Measurements from ENCODE around the gene PLS3.
A peak's percentile ranks its signal among the peaks of the same experiment; 100 is the strongest.
"Not testable (repeated sequence)": the region's sequence is repeated elsewhere in the genome, so short reads cannot be mapped to it uniquely, and the experiment has no call there.

Gene PLS3

GRCh38 chrX:115606861-115607260 lies 45.9 kb downstream of the PLS3 start:
- DNase-seq (ENCODE audit: low read depth in 2 of 2), result no peak

DNA sequence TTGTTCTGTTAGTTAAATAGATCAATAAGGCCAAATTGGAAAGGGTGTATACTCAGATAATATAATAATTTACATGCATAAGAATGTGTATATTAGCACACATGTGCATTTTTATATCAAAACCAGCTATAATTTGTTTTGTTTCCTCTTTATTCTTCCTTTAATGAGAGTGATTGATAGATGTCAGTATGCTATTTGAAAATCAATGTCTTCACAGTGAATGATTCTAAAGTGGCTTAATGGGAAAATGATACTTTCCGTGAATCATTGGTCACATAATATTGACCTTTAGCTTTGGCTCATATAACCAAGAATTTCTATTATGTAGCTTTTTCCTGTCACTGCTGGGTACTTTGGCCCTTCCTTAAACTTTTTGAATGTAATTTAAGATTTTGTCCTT lies 48.6 kb downstream of the PLS3 start:
- DNase-seq (ENCODE audit: low read depth in 2 of 2), result no peak

DNA sequence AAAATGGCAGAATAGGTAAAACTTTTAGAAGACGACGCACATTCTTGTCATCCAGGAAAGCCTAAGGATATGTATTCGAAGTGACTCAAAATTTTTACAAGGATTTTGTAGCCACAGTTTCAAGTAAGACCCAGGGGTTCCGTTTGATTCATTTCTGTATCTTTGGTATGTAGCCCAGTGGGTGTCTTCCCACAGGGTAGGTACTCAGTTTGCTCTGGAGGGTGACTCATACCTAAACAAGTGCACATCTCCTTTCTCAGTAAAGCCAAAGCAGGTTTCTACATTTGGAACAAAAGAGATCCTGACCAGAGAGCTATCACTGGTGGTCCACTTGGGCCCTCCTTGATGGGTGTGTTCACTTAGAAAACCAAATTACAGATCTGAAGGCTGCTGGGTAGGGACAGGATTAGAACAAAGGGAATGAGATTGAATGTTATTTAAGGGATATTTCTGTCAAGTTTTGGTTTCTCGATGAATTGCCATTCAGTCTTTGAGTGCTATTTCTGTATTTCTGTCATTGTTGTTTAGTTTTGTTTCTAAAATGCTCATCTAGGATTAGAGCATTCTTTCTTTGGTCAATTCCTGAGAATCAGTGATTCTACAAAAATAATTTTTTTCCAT lies 56.1 kb downstream of the PLS3 start:
- DNase-seq (ENCODE audit: low read depth in 2 of 2), result no peak

- DNase-seq (ENCODE audit: low read depth in 2 of 2), result no peak
Measured at GRCh38 chrX:115622534-115622933, 61.6 kb downstream of the PLS3 start.

- no peak for DNase-seq (ENCODE audit: low read depth in 2 of 2)
Measured at GRCh38 chrX:115624916-115625315, 63.9 kb downstream of the PLS3 start.

GRCh38 chrX:115625572-115626301 lies 64.8 kb downstream of the PLS3 start:
- no peak for DNase-seq (ENCODE audit: low read depth in 2 of 2)

GRCh38 chrX:115630204-115630603 lies 69.2 kb downstream of the PLS3 start:
- DNase-seq (ENCODE audit: low read depth in 2 of 2), result no peak

GRCh38 chrX:115632455-115632854 lies 71.5 kb downstream of the PLS3 start:
- no peak for DNase-seq (ENCODE audit: low read depth in 2 of 2)

GRCh38 chrX:115633397-115633796 lies 72.4 kb downstream of the PLS3 start:
- not testable (repeated sequence) for DNase-seq (ENCODE audit: low read depth in 2 of 2)

- no peak for DNase-seq (ENCODE audit: low read depth in 2 of 2)
Measured at GRCh38 chrX:115639334-115639880, 78.4 kb downstream of the PLS3 start.

- DNase-seq (ENCODE audit: low read depth in 2 of 2), result no peak
Measured at GRCh38 chrX:115642311-115642710, 81.3 kb downstream of the PLS3 start.

GRCh38 chrX:115642895-115643530 lies 82.0 kb downstream of the PLS3 start:
- DNase-seq (ENCODE audit: low read depth in 2 of 2), result peak in 1 of 2 experiments; percentile 59

GRCh38 chrX:115644397-115644796 lies 83.4 kb downstream of the PLS3 start:
- not testable (repeated sequence) for DNase-seq (ENCODE audit: low read depth in 2 of 2)

DNA sequence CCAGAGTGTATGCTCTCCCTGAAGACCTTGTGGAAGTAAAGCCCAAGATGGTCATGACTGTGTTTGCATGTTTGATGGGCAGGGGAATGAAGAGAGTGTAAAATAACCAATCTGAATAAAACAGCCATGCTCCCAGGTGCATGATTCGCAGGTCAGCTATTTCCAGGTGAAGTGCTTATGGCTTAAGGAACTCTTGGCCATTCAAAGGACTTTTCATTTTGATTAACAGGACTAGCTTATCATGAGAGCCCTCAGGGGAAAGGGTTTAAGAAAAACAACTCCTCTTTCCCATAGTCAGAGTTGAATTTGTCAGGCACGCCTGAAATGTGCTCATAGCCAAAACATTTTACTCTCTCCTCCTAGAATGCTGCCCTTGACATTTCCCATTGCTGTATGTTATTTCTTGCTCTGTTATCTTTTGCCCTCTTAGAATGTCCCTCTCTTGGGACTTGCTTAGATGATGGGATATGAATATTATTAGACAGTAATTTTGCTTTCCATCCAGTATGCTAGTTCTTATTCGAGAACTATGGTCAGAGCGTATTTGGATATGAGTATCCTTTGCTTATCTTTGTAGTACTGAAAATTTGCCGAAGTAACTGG lies 88.6 kb downstream of the PLS3 start:
- DNase-seq (ENCODE audit: low read depth in 2 of 2), result no peak

DNA sequence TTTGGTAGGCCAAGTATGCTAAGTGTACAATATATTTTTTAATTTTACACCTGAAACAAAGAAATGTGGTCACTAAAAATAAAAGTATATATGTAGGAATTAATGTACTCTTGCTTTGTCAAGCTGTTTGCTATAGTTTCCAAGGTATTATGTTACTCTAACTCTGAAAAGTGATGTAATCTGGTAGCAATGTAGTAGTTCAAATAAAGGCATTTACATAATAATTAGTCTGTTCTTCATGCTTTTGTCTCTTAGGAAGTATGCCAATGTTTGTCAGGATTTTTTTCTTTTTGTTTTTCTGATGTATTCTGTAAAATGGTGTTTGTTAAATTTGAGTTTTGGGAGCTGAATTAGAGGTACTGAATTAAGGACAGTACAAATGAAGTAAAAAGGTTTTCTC lies 89.5 kb downstream of the PLS3 start:
- no peak for DNase-seq (ENCODE audit: low read depth in 2 of 2)

DNA sequence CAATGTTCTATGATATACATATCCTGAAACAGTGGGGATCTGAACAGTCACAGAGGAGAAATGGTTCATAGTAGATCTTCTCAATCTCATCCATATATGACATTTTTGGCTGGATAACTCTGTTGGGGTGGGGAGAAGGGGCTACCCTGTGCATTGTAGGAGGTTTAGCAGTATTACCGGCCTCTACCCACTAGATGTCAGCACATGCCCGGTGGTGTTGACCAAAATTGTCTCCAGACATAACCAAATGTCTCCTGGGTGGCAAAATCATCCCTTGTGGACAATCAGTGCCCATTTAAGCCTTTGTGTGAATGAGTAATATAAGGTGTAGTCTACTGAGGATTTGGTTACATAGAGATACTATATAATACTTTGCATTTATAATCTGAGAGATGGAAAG lies 89.9 kb downstream of the PLS3 start:
- no peak for DNase-seq (ENCODE audit: low read depth in 2 of 2)

DNA sequence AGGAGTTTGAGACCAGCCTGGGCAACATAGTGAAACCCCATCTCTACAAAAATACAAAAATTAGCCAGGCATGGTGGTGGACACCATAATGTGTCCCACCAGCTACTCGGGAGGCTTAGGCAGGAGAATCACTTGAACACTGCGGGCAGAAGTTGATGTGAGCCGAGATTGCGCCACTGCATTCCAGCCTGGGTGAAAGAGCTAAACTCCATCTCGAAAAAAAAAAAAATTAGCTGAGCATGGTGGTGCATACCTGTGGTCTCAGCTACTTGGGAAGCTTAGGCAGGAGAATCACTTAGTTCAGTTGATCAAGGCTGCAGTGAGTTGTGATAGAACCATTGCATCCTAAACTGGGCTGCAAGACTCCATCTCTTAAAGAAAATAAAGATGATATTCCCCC lies 91.2 kb downstream of the PLS3 start:
- DNase-seq (ENCODE audit: low read depth in 2 of 2), result no peak

DNA sequence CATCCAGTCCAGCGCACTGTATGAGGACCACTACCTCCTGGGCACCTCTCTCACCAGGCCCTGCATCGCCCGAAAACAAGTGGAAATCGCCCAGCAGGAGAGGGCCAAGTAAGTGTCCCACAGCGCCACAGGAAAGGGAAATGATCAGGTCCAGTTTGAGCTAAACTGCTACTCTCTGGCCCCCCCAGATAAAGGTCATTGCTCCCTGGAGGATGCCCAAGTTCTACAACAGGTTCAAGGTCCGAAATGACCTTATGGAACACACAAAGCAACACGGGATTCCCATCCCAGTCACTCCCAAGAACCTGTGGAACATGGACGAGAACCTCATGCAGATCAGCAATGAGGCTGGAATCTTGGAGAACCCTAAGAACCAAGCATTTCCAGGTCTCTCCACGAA lies 104.1 kb downstream of the PLS3 start:
- DNase-seq (ENCODE audit: low read depth in 2 of 2), result no peak

DNA sequence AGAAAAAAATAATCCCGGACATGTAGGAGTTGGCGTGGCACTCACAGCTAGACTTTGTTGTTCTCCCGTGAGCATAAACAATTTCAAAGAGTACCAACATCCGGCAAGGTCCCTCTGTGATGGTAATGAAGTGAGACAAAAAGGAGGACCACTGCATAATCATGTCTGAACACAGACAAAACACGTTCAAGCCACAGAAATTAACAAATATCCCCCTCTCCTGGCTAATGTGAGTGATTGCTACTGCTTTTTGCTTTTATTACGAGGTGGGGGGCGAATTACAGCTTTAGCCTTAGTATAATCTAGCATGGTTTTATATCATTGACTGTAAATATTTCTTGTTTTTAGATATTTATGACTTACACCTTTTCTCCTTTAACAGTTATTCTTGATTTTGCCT lies 118.5 kb downstream of the PLS3 start:
- no peak for DNase-seq (ENCODE audit: low read depth in 2 of 2)

- no peak for DNase-seq (ENCODE audit: low read depth in 2 of 2)
Measured at GRCh38 chrX:115687595-115687994, 126.6 kb downstream of the PLS3 start.

DNA sequence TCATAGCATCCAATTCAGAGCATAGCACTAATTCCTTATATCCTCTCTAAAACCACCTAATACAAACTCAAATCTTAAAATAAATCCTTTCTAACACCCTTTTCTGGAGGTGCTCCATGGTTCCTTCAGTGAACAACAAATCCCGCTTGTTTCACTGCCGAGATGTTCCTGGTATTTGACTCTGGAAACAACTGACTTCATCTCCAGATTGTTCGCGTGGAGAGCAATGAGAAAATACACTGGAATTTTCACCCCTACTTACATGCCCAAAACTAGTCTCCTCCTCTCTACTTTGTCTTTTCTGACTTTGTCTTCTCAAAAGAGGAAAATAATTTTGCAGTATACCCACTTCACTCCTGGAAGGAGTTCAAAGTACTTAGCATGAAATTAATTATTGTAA lies 129.0 kb downstream of the PLS3 start:
- no peak for DNase-seq (ENCODE audit: low read depth in 2 of 2)

GRCh38 chrX:115690511-115691216 lies 129.7 kb downstream of the PLS3 start:
- DNase-seq (ENCODE audit: low read depth in 2 of 2), result peak; percentile 61 to 62

Data from fibroblast of skin of left biceps (primary cell).